GM12892 (cell line): Measurements from ENCODE around the gene PRPSAP1.

Experiments
- DNase-seq: peaks from one replicate; pipeline ENCODE4 v3.0.0; 2011; ENCODE audit not compliant: insufficient read length
- FAIRE-seq: peaks from 2 replicates; lab custom pipeline; 2011; peaks lifted over from hg19 to GRCh38; lab: Jason Lieb, UNC
- POLR2A ChIP-seq: IDR thresholded peaks from 2 replicates; pipeline ENCODE4 v1.6.1; 2011; ENCODE audit warnings: low read depth, low read length, control low read depth
- POLR2AphosphoS5 ChIP-seq: IDR thresholded peaks from 2 replicates; pipeline ENCODE4 v1.6.1; 2011; ENCODE audit warnings: low read depth, low read length, control low read depth
- TAF1 ChIP-seq: IDR thresholded peaks from 2 replicates; pipeline ENCODE4 v1.6.1; 2011; ENCODE audit warnings: low read depth, mild to moderate bottlenecking, control low read depth, low read length, borderline replicate concordance

PRPSAP1 gene

DNA sequence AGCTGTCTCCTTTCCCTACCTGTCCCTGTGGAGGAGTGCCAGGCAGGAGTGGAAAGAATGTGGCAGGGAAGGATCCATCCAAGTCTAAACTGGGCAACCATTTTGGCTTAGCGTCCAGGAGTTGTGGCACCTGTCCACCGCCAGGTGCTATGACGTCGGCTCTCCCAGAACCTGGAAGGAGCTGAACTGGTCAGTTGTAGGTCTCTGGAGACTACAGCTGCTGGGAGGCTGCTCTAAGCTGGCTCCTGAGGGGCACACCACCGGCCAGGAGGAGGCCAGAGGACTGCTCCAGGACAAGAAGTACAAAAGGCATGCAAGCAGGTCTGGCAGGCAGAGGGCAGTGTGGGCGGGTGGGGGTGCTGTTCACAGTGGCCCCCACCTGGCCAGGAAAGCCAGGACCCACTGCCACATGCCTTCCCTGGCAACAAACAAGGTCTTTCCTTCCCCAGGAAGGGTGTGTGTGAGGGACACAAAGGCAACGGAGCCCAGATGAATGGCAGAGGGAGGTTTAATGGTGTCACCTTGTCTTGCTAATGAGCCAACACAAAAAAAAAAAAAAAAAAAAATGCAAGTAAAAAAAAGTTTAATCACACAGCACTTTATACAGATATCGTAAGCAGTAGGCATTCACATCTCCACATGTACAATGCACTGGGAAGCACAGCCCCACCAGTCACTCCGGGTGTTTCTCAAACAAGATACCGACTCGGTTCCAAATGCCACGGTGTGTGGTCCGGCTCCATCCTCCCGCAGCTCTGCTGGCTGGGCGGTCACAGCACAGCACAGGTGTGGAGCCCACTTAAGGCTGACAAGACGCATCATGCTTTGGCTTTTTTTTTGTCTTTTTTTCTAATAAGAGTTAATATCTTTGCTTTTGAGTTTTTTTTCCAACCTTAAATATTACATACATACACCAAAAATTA is 35.5 kb upstream of the PRPSAP1 start:
- no peak for DNase-seq
- no peak for FAIRE-seq
- TF ChIP-seq POLR2A (no peak), TAF1 (no peak), POLR2AphosphoS5 (no peak)

- TF ChIP-seq POLR2AphosphoS5 (no peak), TAF1 (no peak)
- DNase-seq (no peak), FAIRE-seq (no peak)
Observed at GRCh38 chr17:76386966-76387765, 33.5 kb upstream of the PRPSAP1 start.

DNA sequence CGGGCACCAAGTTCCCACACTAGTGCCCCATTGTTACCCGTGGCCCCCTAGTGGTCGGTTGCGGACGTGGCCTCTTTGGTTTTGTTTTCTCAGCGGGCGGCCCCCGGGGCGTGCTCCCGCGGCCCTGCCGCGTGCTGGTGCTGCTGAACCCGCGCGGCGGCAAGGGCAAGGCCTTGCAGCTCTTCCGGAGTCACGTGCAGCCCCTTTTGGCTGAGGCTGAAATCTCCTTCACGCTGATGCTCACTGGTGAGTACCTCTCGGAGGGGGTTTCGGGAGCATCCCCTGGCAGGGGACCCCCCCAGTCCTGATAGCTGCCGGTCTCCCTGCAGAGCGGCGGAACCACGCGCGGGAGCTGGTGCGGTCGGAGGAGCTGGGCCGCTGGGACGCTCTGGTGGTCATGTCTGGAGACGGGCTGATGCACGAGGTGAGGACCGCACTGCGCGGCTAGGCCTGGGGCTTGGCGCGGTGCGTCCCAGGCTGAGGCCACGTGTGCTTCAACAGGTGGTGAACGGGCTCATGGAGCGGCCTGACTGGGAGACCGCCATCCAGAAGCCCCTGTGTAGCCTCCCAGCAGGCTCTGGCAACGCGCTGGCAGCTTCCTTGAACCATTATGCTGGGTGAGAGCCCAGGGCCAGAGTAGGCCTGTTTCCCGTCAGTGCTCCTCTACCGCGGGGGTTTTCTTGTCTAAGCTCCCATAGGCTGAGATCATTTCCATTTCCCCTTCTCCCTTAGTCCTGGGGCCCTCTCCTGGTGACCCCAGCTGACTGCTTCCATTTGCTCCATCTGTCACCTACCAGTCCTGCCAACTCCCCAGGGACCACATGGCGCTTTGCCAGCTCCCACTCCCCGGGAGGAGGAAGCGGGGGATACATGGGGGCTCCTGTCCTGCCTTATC is 32.4 kb upstream of the PRPSAP1 start:
- FAIRE-seq (peak; percentile 40), DNase-seq (peak; percentile 96)
- TF ChIP-seq POLR2A (no peak), POLR2AphosphoS5 (no peak), TAF1 (no peak)

DNA sequence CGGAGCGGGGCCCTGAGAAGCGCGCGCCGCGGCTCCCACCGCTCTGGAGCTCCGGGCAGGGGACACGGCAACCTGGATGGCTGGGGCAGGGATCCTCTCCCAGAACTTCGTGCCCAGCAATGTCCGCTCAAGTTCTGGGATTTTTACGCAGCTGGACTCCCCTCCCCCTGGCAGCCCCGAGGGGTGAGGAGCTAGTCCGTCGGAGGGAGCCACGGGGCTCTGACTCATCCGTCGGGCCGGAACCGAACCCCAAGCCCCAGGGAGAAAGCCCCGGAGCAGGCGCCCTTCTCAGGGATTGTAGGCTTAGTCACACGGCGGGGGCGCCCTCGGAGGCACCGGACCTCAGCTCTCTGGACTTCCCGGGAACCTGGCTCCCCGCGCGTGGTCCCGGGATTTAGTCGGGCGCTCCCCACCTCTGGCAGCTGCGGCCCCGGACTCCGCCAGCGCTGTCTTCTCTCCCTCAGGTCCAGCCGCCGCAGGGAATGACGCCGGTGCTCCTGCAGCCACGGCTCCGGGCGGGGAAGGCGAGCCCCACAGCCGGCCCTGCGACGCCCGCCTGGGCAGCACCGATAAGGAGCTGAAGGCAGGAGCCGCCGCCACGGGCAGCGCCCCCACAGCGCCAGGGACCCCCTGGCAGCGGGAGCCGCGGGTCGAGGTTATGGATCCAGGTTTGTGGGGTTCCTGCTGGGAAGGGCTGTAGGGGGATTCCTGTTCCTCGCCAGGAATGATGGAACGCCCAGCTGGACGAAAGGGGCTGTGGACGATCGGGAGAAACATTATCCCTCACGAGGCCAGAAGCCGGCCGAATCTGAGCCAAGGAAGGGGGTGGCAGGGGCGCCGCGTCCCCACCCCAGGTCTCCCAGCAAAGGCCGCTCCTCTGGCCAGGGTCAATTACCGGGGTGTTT is 31.5 kb upstream of the PRPSAP1 start:
- no peak for DNase-seq
- TF ChIP-seq TAF1 = no peak
- TF ChIP-seq POLR2A = no peak
- TF ChIP-seq POLR2AphosphoS5 = no peak
- no peak for FAIRE-seq

GRCh38 chr17:76384222-76384986 is 30.7 kb upstream of the PRPSAP1 start, which contains the start of gene SPHK1:
TSS of gene SPHK1 (plus strand) at chr17:76384609. CDS start at chr17:76385645, 1,036 bp downstream.
- DNase-seq = peak; percentile 91
- peak; percentile 90 for FAIRE-seq
- no peak for TF ChIP-seq TAF1
- TF ChIP-seq POLR2AphosphoS5 = no peak
- TF ChIP-seq POLR2A = no peak

- no peak for FAIRE-seq
- peak; percentile 54 for DNase-seq
- TF ChIP-seq POLR2AphosphoS5 (no peak), TAF1 (no peak), POLR2A (no peak)
Observed at GRCh38 chr17:76383546-76384221, 30.0 kb upstream of the PRPSAP1 start.

DNA sequence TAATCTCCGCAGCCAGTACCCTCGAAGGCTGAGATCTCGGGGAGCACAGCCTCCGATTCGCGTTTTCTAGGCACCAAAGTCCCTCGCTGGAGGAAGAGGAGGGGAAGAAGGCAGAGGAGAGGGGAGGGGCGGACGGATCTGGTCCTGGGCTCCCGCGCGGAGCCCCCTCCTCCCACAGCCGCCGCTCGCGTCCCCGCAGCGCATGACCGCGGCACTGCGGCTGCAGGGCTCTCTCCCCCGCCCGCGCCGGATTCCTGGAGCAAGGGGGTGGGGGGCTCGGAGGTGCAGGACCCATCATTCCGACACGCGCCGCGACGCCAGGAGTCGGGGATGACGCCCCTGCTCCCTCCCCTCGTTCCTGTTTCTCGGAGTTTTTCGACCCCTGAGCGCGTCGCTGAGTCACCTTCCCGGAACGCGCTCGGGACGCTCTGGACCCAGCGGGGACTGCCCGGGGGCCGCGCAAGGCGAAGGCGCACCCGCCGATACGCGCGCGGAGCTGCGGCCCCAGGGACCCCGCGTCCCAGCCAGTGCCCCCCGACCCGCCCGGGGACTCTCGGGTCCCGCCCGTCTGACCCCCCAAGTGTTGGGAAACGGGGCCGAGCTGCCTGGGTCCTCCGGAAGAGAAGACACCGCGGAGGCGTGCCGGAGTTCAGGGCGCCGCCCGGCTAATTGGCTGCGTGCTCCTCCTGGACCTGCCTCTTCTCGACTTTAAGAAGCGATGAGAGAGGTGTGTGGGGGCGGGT is 29.3 kb upstream of the PRPSAP1 start:
- DNase-seq = peak; percentile 78
- TF ChIP-seq POLR2AphosphoS5 = no peak
- no peak for TF ChIP-seq TAF1
- TF ChIP-seq POLR2A = no peak
- no peak for FAIRE-seq

DNA sequence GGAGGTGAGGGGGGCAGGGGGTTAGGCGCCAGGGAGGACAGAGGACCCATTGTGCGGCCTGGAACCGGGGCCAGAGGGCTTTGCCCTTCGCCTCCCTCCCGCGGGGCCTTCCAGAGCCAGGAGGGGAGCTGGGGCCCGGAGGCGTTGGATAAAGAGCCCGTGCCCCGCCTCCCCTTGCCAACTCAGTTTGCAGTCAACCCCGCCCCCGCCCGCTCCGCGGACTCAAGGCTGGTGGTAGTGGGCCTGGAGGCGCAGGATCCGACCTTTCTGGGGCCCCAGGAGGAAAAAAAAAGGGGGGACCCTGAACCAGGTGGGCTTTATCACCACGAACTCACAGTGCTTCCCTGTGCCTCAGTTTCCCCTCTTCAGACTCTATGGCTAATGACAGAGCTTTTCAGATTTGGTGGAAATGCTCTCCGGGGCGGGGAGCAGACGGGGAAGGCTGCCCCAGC is 28.7 kb upstream of the PRPSAP1 start:
- DNase-seq = no peak
- TF ChIP-seq POLR2A (no peak), POLR2AphosphoS5 (no peak), TAF1 (no peak)
- FAIRE-seq = no peak
